HCT116 (cell line): Measurements from ENCODE around the gene IL17B. TPM values are rescaled to one million over a fixed set of nuclear protein-coding genes. Genes with fewer than 3 reads are reported as not detected.

ENCODE experiments used
- ATAC-seq: fragments of 200-7000 bp; cut with Tn5 transposase; 2 replicates; pipeline ENCODE4 v1.9.1; 2020; ENCODE audit warnings: mild to moderate bottlenecking, moderate library complexity
- BruUV-seq: library from RNA; stranded (reverse); fragments of 400-500 nt; replicated peaks from 2 replicates; lab custom pipeline; 2021; lab: Mats Ljungman, UMichigan
- CTCF ChIA-PET: fragments of 300-600 bp; sonication (Branson Sonifier 250); formaldehyde crosslinking; loops from one replicate; lab custom pipeline; 2021; ENCODE audit warnings: antibody characterized with exemption; lab: Charles Lee
- POLR2A ChIA-PET: fragments of 300-600, 350-600 bp; sonication (Branson Sonifier 250); formaldehyde crosslinking; loops from one replicate; lab custom pipeline; 2021; ENCODE audit warnings: antibody characterized with exemption; lab: Charles Lee
- RAD21 ChIA-PET, 2 experiments: fragments of 300-600 bp; sonication (Branson Sonifier 250); formaldehyde crosslinking; loops; one replicate each; lab custom pipeline; 2023; ENCODE audit warnings: low total read pairs in 2 of 2; ENCODE audit not compliant: uncharacterized antibody in 2 of 2, unreplicated experiment in 2 of 2, low non-redundant PET in 1 of 2; lab: Charles Lee
- DNase-seq: peaks from one replicate; pipeline ENCODE4 v3.0.0-alpha.2; 2010; ENCODE audit warnings: low read depth, low spot score
- H2AFZ ChIP-seq: fragments of 200-600 bp; shearing (Covaris generic), sonication (generic); 2 replicates; pipeline ENCODE4 v1.6.1; 2017; ENCODE audit warnings: low read depth, mixed run types, mixed read lengths, antibody characterized with exemption, low read length; ENCODE audit not compliant: poor library complexity, severe bottlenecking
- H3K27ac ChIP-seq: 2 replicates; pipeline ENCODE4 v1.5.1; 2012; ENCODE audit warnings: low read depth, low read length
- H3K27me3 ChIP-seq: fragments of 200-600 bp; sonication (generic); 2 replicates; pipeline ENCODE4 v1.6.1; 2016; ENCODE audit warnings: mixed run types, low read length, mixed read lengths; ENCODE audit not compliant: insufficient read depth
- H3K36me3 ChIP-seq, 2 experiments: fragments of 200-500 bp in 1 of 2; fragments of 200-600 bp in 1 of 2; sonication (Bioruptor generic) in 1 of 2; sonication (generic) in 1 of 2; 2 replicates each; pipeline versions ENCODE4 v1.5.1 to v1.6.1; 2014 to 2016; ENCODE audit warnings: low read length in 2 of 2, inconsistent platforms in 1 of 2, mixed read lengths in 1 of 2, mixed run types in 1 of 2; ENCODE audit not compliant: insufficient read depth in 2 of 2, control insufficient read depth in 1 of 2
- H3K4me1 ChIP-seq, 2 experiments: fragments of 200-600 bp in 1 of 2; sonication (generic) in 1 of 2; 2 replicates each; pipeline versions ENCODE4 v1.5.1 to v1.6.1; 2012 to 2017; ENCODE audit warnings: low read length in 2 of 2, inconsistent platforms in 1 of 2, mild to moderate bottlenecking in 1 of 2, mixed read lengths in 1 of 2, mixed run types in 1 of 2, moderate library complexity in 1 of 2; ENCODE audit not compliant: insufficient read depth in 2 of 2, control insufficient read depth in 1 of 2
- H3K4me2 ChIP-seq: fragments of 200-600 bp; sonication (generic); 2 replicates; pipeline ENCODE4 v1.6.1; 2017; ENCODE audit warnings: mixed run types, low read length, mixed read lengths
- H3K4me3 ChIP-seq, 2 experiments: fragments of 200-600 bp in 1 of 2; sonication (generic) in 1 of 2; replicated peaks in 1 of 2; 2 replicates each; pipeline ENCODE4 v1.5.1; 2011 to 2016; ENCODE audit warnings: low read length in 2 of 2, control low read depth in 1 of 2, low read depth in 1 of 2, mild to moderate bottlenecking in 1 of 2, mixed read lengths in 1 of 2, mixed run types in 1 of 2
- H3K79me2 ChIP-seq: fragments of 200-600 bp; sonication (generic); 2 replicates; pipeline ENCODE4 v1.6.1; 2017; ENCODE audit warnings: mild to moderate bottlenecking, mixed run types, low read length, moderate library complexity, mixed read lengths; ENCODE audit not compliant: insufficient read depth
- H3K9ac ChIP-seq: fragments of 200-600 bp; sonication (generic); 2 replicates; pipeline ENCODE4 v1.6.1; 2016; ENCODE audit warnings: low read length, mixed read lengths
- H3K9me2 ChIP-seq: fragments of 200-600 bp; sonication (generic), shearing (Covaris generic); 2 replicates; pipeline ENCODE4 v1.6.1; 2017; ENCODE audit warnings: mixed run types, mild to moderate bottlenecking, moderate library complexity; ENCODE audit not compliant: insufficient read depth
- H3K9me3 ChIP-seq, 2 experiments: fragments of 200-500 bp in 1 of 2; fragments of 200-600 bp in 1 of 2; sonication (Bioruptor generic) in 1 of 2; sonication (generic) in 1 of 2; 2 replicates each; pipeline ENCODE4 v1.6.1; 2014 to 2017; ENCODE audit warnings: low read length in 2 of 2, mixed read lengths in 2 of 2, inconsistent platforms in 1 of 2, low read depth in 1 of 2, mild to moderate bottlenecking in 1 of 2, mixed run types in 1 of 2, moderate library complexity in 1 of 2; ENCODE audit not compliant: control insufficient read depth in 1 of 2, insufficient read depth in 1 of 2
- H4K20me1 ChIP-seq: fragments of 200-600 bp; sonication (generic), shearing (Covaris generic); 2 replicates; pipeline ENCODE4 v1.6.1; 2017; ENCODE audit warnings: mixed run types, mild to moderate bottlenecking, moderate library complexity; ENCODE audit not compliant: insufficient read depth
- ATF3 ChIP-seq: IDR thresholded peaks from 2 replicates; pipeline ENCODE4 v1.6.1; 2012
- CEBPB ChIP-seq: IDR thresholded peaks from 2 replicates; pipeline ENCODE4 v1.6.1; 2012; ENCODE audit warnings: low read depth
- EZH2 ChIP-seq: fragments of 200-600 bp; sonication (generic); IDR thresholded peaks from 2 replicates; pipeline ENCODE4 v1.6.1; 2017; ENCODE audit warnings: antibody characterized with exemption, mixed run types
- EZH2phosphoT487 ChIP-seq: fragments of 200-600 bp; IDR thresholded peaks from 2 replicates; pipeline ENCODE4 v1.6.1; 2018; ENCODE audit warnings: antibody characterized with exemption, borderline replicate concordance
- POLR2A ChIP-seq: IDR thresholded peaks from 2 replicates; pipeline ENCODE4 v1.7.0; 2011; ENCODE audit warnings: borderline replicate concordance; ENCODE audit not compliant: insufficient read depth, insufficient read length; ENCODE audit errors: extremely low read depth
- REST ChIP-seq: IDR thresholded peaks from 2 replicates; pipeline ENCODE4 v1.6.1; 2012; ENCODE audit warnings: low read depth
- SP1 ChIP-seq: IDR thresholded peaks from 2 replicates; pipeline ENCODE4 v1.6.1; 2012; ENCODE audit warnings: low read depth
- SRF ChIP-seq: IDR thresholded peaks from 2 replicates; pipeline ENCODE4 v1.6.1; 2012; ENCODE audit warnings: low read depth
- TCF7L2 ChIP-seq: IDR thresholded peaks from 2 replicates; pipeline ENCODE4 v1.7.0; 2011; ENCODE audit warnings: borderline replicate concordance, inconsistent platforms; ENCODE audit not compliant: insufficient read depth, insufficient read length; ENCODE audit errors: extremely low read depth
- YY1 ChIP-seq: IDR thresholded peaks from 2 replicates; pipeline ENCODE4 v1.6.1; 2011; ENCODE audit warnings: low read length, low read depth, moderate library complexity, mild to moderate bottlenecking; ENCODE audit not compliant: insufficient replicate concordance; ENCODE audit errors: extremely low read depth
- ZFX ChIP-seq: fragments of 450-650 bp; IDR thresholded peaks from 2 replicates; pipeline ENCODE4 v1.6.1; 2017
- intact Hi-C: fragments of 100-400 bp; cut with micrococcal nuclease; formaldehyde crosslinking; loops from 2 replicates; pipeline ENCODE4 v1.10.0; 2022
- total RNA-seq: library from RNA; stranded (reverse); gene quantifications from one replicate; pipeline ENCODE4 v1.2.1, GENCODE V29; 2021; ENCODE audit not compliant: unreplicated experiment

Gene IL17B
- total RNA-seq, 1 experiment from 2014 or later, result 0.81 TPM

- no peaks in the 10 kb centered on the region for H3K9me3 ChIP-seq
- ChIA-PET POLR2A (no interaction called here), CTCF (no interaction called here), RAD21 (no interaction called here)
- H3K4me2 ChIP-seq, result no peak overlapping the region
- no peak overlapping the region for H3K9ac ChIP-seq
- H3K27ac ChIP-seq, result no peak overlapping the region
- H3K36me3 ChIP-seq, result no peaks in the 10 kb centered on the region
- H3K4me3 ChIP-seq, result no peak overlapping the region
- no peak for ATAC-seq
- intact Hi-C loops, result no loop called here
- no peaks in the 10 kb centered on the region for H3K79me2 ChIP-seq
- no peaks in the 10 kb centered on the region for H3K27me3 ChIP-seq
- H4K20me1 ChIP-seq, result no peaks in the 10 kb centered on the region
- TF ChIP-seq CEBPB, result no peak
- no peak for TF ChIP-seq EZH2phosphoT487
- no peak for TF ChIP-seq YY1
- no peak for TF ChIP-seq POLR2A
- TF ChIP-seq ATF3, result no peak
- no peak for TF ChIP-seq SP1
- TF ChIP-seq ZFX, result no peak
- no peak for TF ChIP-seq TCF7L2
- no peak for TF ChIP-seq REST
- TF ChIP-seq EZH2, result no peak
- TF ChIP-seq SRF, result no peak
- TF ChIP-seq, all 23 proteins: peak for 0
- no peaks in the 10 kb centered on the region for H3K9me2 ChIP-seq
- no peak for DNase-seq
- no TSS peak for BruUV-seq
- no peak overlapping the region for H2AFZ ChIP-seq
- H3K4me1 ChIP-seq, result no peaks in the 10 kb centered on the region
These were observed 28.5 kb upstream of the IL17B start for GRCh38 chr5:149407323-149408251.
